Measurements from ENCODE around the gene PSMC1.

The PSMC1 gene

GRCh38 chr14:90276646-90277367 lies 20.5 kb downstream of the PSMC1 start:
- Histone ChIP-seq H3K27ac (no peak overlapping the region), H3K9me3 (no peaks in the 10 kb centered on the region), H3K4me3 (no peak overlapping the region), H3K36me3 (peaks cover 29 to 84% (median 65%) of the 10 kb centered on the region in 3 donors), H3K27me3 (no peaks in the 10 kb centered on the region), H3K4me1 (peaks cover 0 to 37% (median 15%) of the 10 kb centered on the region in 4 donors)
- intact Hi-C loops (cut with DNase I; ENCODE audit: low total_unique reads) = no loop called here
- no peak for TF ChIP-seq CTCF (IDR thresholded peaks at IDR 0.05)
- DNase-seq = no peak

GRCh38 chr14:90277581-90278198 lies 21.3 kb downstream of the PSMC1 start:
- Histone ChIP-seq H3K4me1 (peaks cover 0 to 40% (median 15%) of the 10 kb centered on the region in 4 donors), H3K27ac (no peak overlapping the region), H3K27me3 (no peaks in the 10 kb centered on the region), H3K9me3 (no peaks in the 10 kb centered on the region), H3K4me3 (no peak overlapping the region), H3K36me3 (peaks cover 23 to 81% (median 65%) of the 10 kb centered on the region in 3 donors)
- no peak for TF ChIP-seq CTCF (IDR thresholded peaks at IDR 0.05)
- intact Hi-C loops (cut with DNase I; ENCODE audit: low total_unique reads) = no loop called here
- DNase-seq = no peak

- Histone ChIP-seq H3K4me1 (peaks cover 0 to 33% (median 14%) of the 10 kb centered on the region in 4 donors), H3K4me3 (no peak overlapping the region), H3K9me3 (no peaks in the 10 kb centered on the region), H3K36me3 (peaks cover 19 to 81% (median 61%) of the 10 kb centered on the region in 3 donors), H3K27ac (no peak overlapping the region), H3K27me3 (no peaks in the 10 kb centered on the region)
- intact Hi-C loops (cut with DNase I; ENCODE audit: low total_unique reads) = no loop called here
- TF ChIP-seq CTCF (IDR thresholded peaks at IDR 0.05) = no peak
- no peak for DNase-seq
Measured at GRCh38 chr14:90278199-90279175, 22.1 kb downstream of the PSMC1 start.

- peaks cover 19 to 84% (median 69%) of the 10 kb centered on the region in 3 donors for H3K36me3 ChIP-seq
Measured at GRCh38 chr14:90280096-90280495, 23.7 kb downstream of the PSMC1 start.

More at GRCh38 chr14:90280096-90280495, 23.7 kb downstream of the PSMC1 start:
- Histone ChIP-seq H3K27me3 (no peaks in the 10 kb centered on the region), H3K9me3 (no peaks in the 10 kb centered on the region), H3K27ac (no peak overlapping the region), H3K4me1 (peaks cover 0 to 23% (median 6%) of the 10 kb centered on the region in 4 donors), H3K4me3 (no peak overlapping the region)
- intact Hi-C loops (cut with DNase I; ENCODE audit: low total_unique reads) = no loop called here
- TF ChIP-seq CTCF (IDR thresholded peaks at IDR 0.05) = no peak
- DNase-seq = no peak
